Glutamatergic neuron (in vitro differentiated cells): ENCODE data around the gene CC2D1A. TPM values are rescaled to one million over a fixed set of nuclear protein-coding genes. Genes with fewer than 3 reads are reported as not detected.

Experiments
- DNase-seq: peaks from one replicate; pipeline ENCODE4 v3.0.0; 2022
- H3K27ac Mint-ChIP-seq: one replicate; pipeline ENCODE4 v1.8.0; 2020; ENCODE audit warnings: mild to moderate bottlenecking, mixed read lengths, inconsistent platforms; ENCODE audit not compliant: unreplicated experiment
- H3K27me3 Mint-ChIP-seq: one replicate; pipeline ENCODE4 v1.8.0; 2020; ENCODE audit warnings: mild to moderate bottlenecking, moderate library complexity, mixed read lengths, inconsistent platforms; ENCODE audit not compliant: unreplicated experiment
- H3K36me3 Mint-ChIP-seq: one replicate; pipeline ENCODE4 v1.8.0; 2020; ENCODE audit warnings: mild to moderate bottlenecking, mixed read lengths, inconsistent platforms; ENCODE audit not compliant: unreplicated experiment
- H3K4me1 Mint-ChIP-seq: one replicate; pipeline ENCODE4 v1.8.0; 2020; ENCODE audit warnings: mild to moderate bottlenecking, low read depth, mixed read lengths, inconsistent platforms; ENCODE audit not compliant: unreplicated experiment
- H3K4me3 Mint-ChIP-seq: one replicate; pipeline ENCODE4 v1.8.0; 2020; ENCODE audit warnings: mild to moderate bottlenecking, mixed read lengths, inconsistent platforms; ENCODE audit not compliant: unreplicated experiment
- H3K9me3 Mint-ChIP-seq: one replicate; pipeline ENCODE4 v1.8.0; 2020; ENCODE audit warnings: mild to moderate bottlenecking, moderate library complexity, mixed read lengths, inconsistent platforms; ENCODE audit not compliant: unreplicated experiment
- total RNA-seq: library from RNA; stranded (reverse); fragmentation: NEBNext Ultra II Directional; extraction: Animal tissue kit (Norgen Biotek cat#: 25700); gene quantifications from one replicate; pipeline ENCODE4 v1.2.1, GENCODE V29; 2021; ENCODE audit not compliant: unreplicated experiment
- TF ChIP-seq, protein P1 (sequence below): fragments of 200-600 bp; sonication (generic); IDR thresholded peaks from one replicate; pipeline ENCODE4 v1.5.0; 2021; ENCODE audit not compliant: partially characterized antibody, unreplicated experiment

Gene CC2D1A
- total RNA-seq, 1 donor from 2014 or later, result 56.3 TPM

DNA sequence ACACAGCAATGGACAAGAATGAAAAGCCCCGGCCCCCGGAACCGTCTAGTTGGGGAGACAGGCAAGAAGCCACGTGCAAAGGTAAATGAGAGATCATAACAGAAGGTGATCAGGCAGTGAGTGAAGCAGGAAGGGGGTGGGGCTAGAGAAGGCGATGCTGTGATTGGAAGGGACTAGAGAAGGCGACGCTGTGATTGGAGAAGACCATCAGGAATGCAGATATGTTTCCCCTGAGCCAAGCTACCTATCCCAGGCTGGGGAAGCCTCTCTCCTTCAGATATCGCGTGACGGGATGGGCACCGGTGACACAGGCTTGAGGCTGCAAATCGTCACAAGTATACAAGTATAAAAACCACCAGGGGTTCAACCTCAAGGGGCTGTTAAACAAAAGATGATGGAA lies 68.1 kb downstream of the CC2D1A start:
- no peak overlapping the region for H3K27ac Mint-ChIP-seq
- H3K4me3 Mint-ChIP-seq, result no peak overlapping the region
- TF ChIP-seq, protein P1, sequence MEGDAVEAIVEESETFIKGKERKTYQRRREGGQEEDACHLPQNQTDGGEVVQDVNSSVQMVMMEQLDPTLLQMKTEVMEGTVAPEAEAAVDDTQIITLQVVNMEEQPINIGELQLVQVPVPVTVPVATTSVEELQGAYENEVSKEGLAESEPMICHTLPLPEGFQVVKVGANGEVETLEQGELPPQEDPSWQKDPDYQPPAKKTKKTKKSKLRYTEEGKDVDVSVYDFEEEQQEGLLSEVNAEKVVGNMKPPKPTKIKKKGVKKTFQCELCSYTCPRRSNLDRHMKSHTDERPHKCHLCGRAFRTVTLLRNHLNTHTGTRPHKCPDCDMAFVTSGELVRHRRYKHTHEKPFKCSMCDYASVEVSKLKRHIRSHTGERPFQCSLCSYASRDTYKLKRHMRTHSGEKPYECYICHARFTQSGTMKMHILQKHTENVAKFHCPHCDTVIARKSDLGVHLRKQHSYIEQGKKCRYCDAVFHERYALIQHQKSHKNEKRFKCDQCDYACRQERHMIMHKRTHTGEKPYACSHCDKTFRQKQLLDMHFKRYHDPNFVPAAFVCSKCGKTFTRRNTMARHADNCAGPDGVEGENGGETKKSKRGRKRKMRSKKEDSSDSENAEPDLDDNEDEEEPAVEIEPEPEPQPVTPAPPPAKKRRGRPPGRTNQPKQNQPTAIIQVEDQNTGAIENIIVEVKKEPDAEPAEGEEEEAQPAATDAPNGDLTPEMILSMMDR, result no peak
- DNase-seq, result peak; percentile 44
- peaks cover 9% of the 10 kb centered on the region for H3K9me3 Mint-ChIP-seq
- H3K36me3 Mint-ChIP-seq, result peaks cover under 1% of the 10 kb centered on the region
- peaks cover 6% of the 10 kb centered on the region for H3K27me3 Mint-ChIP-seq
- peaks cover 5% of the 10 kb centered on the region for H3K4me1 Mint-ChIP-seq

DNA sequence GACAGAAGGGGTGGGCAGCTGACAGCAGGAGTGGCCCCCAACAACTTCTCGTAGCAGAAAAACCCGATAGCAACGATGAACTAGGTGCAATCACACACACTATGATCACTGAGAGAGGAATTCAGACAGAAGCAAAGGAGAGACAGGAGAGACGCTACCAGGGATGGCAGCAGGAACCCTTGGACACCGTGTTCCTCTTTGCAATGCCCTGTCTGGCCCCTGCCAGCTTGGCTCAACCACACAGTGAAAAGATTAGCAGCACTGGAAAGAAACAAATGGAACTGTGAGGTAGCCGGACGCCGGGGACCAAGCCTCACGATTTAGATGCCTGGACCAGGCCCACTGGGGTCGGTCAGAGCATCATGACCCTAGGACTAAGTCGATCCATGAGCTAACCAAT lies 69.9 kb downstream of the CC2D1A start:
- Mint-ChIP-seq H3K9me3 (peaks cover 9% of the 10 kb centered on the region), H3K27ac (no peak overlapping the region), H3K4me3 (no peak overlapping the region), H3K27me3 (peaks cover 6% of the 10 kb centered on the region), H3K36me3 (no peaks in the 10 kb centered on the region), H3K4me1 (peaks cover 5% of the 10 kb centered on the region)
- no peak for DNase-seq
- TF ChIP-seq, protein P1, result no peak

DNA sequence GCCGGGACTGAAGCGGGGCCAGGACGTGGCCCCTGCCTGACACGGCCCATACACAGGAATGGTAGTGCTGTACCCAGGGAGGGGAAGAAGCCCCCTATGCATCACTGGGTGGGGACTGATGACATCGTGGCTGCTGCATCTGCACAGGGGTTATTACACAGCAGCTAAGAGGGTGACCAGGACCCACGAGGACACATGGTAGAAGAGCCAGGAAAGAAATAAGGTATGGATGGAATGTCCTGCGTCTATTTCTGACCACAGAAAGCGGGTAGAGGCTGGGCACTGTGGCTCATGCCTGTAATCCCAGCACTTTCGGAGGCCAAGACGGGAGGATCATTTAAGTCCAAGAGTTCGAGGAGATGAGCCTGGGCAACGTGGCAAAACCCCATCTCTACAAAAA lies 70.4 kb downstream of the CC2D1A start:
- TF ChIP-seq, protein P1, result no peak
- no peak for DNase-seq
- Mint-ChIP-seq H3K27ac (no peak overlapping the region), H3K36me3 (no peaks in the 10 kb centered on the region), H3K27me3 (peaks cover 9% of the 10 kb centered on the region), H3K9me3 (peaks cover 9% of the 10 kb centered on the region), H3K4me1 (peaks cover 5% of the 10 kb centered on the region), H3K4me3 (no peak overlapping the region)

DNA sequence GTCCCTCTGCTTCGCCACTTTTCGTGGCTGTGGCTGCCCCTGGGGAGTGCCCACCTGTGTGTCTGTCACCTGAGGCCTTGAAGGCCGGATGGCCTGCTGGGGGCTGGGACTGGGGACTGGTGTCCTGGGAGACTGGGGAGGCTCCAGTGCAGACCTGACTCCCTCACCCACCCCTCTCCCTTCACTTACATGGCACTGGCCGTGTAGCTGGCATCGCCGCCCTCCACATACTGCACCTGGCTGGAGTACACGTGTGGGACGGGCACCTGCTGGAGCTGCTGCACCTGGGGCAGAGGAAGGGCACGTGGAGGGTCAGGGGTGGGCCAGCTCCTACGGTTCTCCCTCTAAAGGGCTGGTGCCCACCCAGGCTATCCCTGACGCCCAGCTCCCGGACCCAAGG lies 71.8 kb downstream of the CC2D1A start:
- H3K27ac Mint-ChIP-seq, result no peak overlapping the region

DNA sequence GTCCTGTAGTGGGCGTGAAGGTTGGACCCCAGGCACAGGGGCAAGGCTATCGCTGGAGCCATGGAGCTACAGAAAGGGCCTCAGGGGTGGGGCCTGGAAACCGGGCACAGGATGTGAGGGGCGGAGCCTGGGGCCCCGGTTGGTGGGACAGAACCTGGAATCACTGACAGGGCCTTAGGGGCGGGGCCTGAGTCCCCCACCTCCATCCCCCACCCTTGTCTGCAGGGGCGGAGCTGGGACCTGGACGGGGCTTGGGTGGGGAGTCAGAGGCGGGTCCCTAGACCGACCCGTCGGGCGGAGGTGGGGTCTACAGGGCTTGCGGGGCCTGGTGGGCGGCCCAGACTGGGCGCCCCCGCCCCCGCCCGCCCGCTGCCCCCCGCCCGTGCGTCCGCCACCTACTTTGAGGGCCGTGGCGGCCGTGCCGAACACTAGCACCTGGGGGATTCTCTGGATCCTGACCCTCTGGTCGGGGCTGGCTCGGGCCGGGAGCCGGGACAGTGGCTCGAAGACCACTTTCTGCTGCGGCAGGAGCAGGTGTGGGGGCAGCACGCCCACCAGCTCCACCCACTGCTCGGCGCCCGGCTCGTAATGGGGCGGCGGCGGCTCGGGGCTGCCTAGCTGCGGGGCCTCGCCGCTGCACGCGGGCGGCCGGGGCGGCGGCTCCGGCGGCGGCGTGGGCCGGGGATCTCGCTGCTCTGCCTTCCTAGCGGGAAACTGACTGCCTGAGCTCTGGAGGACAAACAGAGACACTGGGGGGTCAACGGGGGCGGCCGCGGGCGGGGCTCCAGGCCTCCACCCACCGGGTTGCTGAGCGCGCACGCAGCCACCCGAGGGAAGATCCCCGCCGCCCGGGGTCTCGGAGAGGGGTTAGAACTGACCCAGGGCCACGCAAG lies 72.6 kb downstream of the CC2D1A start:
- TF ChIP-seq, protein P1, result no peak
- Mint-ChIP-seq H3K9me3 (peaks cover 9% of the 10 kb centered on the region), H3K4me1 (peaks cover 9% of the 10 kb centered on the region), H3K27me3 (peaks cover 9% of the 10 kb centered on the region), H3K4me3 (no peak overlapping the region), H3K36me3 (no peaks in the 10 kb centered on the region), H3K27ac (no peak overlapping the region)
- peak; percentile 75 for DNase-seq

More for the DNA sequence above, 71.8 kb downstream of the CC2D1A start:
- peaks cover 9% of the 10 kb centered on the region for H3K9me3 Mint-ChIP-seq
- peaks cover 8% of the 10 kb centered on the region for H3K4me1 Mint-ChIP-seq
- peaks cover 9% of the 10 kb centered on the region for H3K27me3 Mint-ChIP-seq
- no peaks in the 10 kb centered on the region for H3K36me3 Mint-ChIP-seq
- no peak for DNase-seq
- TF ChIP-seq, protein P1, result no peak
- no peak overlapping the region for H3K4me3 Mint-ChIP-seq
